Gastrocnemius medialis (tissue), 4 donors: Measurements from ENCODE around the gene HDHD3. TPM values are rescaled to one million over a fixed set of nuclear protein-coding genes. Genes with fewer than 3 reads are reported as not detected.
A peak's percentile ranks its signal among the peaks of the same experiment; 100 is the strongest.

Source experiments
- ATAC-seq, 2 donors: fragments of 150-250 bp; one replicate each; pipeline ENCODE4 v1.9.1; 2016
- DNase-seq, 2 donors: peaks; one replicate each; pipeline ENCODE4 v3.0.0-alpha.2; 2019
- H3K27ac ChIP-seq, 4 donors: fragments of 200-600 bp; sonication (generic); 1 replicate in 1 of 4; 2 replicates in 3 of 4; pipeline ENCODE4 v1.5.1; 2016 to 2018; ENCODE audit warnings: mild to moderate bottlenecking in 2 of 4, moderate library complexity in 1 of 4
- H3K27me3 ChIP-seq, 3 donors: fragments of 200-600 bp; sonication (generic) in 2 of 3; 1 replicate in 1 of 3; 2 replicates in 2 of 3; pipeline versions ENCODE4 v1.5.1 to v1.6.0; 2016 to 2019; ENCODE audit warnings: mild to moderate bottlenecking in 1 of 3, moderate library complexity in 1 of 3
- H3K36me3 ChIP-seq, 2 donors: fragments of 200-600 bp; sonication (generic) in 1 of 2; one replicate each; pipeline ENCODE4 v1.5.1; 2017 to 2018
- H3K4me1 ChIP-seq, 2 donors: fragments of 200-600 bp; sonication (generic) in 1 of 2; one replicate each; pipeline ENCODE4 v1.5.1; 2016 to 2017; ENCODE audit warnings: mild to moderate bottlenecking in 2 of 2
- H3K4me3 ChIP-seq, 4 donors: fragments of 200-600 bp; sonication (generic) in 3 of 4; 1 replicate in 1 of 4; 2 replicates in 3 of 4; pipeline ENCODE4 v1.5.1; 2016 to 2019; ENCODE audit warnings: mild to moderate bottlenecking in 2 of 4
- H3K9me3 ChIP-seq, 3 donors: fragments of 200-600 bp; sonication (generic) in 2 of 3; 1 replicate in 1 of 3; 2 replicates in 2 of 3; pipeline ENCODE4 v1.5.1; 2016 to 2019
- POLR2A ChIP-seq, 2 donors: fragments of 450-650 bp; IDR thresholded peaks; one replicate each; pipeline ENCODE4 v1.6.1; 2017; ENCODE audit warnings: antibody characterized with exemption in 2 of 2, mild to moderate bottlenecking in 2 of 2, moderate library complexity in 2 of 2
- in situ Hi-C, 4 donors: fragments of 200-750 bp; cut with MboI; loops; one replicate each; pipeline versions ENCODE4 v1.15.0 to v1.8.0; 2017; ENCODE audit warnings: low sequenced_read_pairs in 4 of 4
- intact Hi-C: fragments of 100-400 bp; cut with DNase I; formaldehyde crosslinking; loops from one replicate; pipeline ENCODE4 v1.15.1; 2023; ENCODE audit warnings: low total_unique reads
- total RNA-seq, 4 donors: library from RNA; depleted of rRNA; stranded (reverse); fragments of >200 nt; gene quantifications; one replicate each; pipeline versions ENCODE4 v1.1.0 to v1.2.3, GENCODE V29; 2016
- TF ChIP-seq, protein P1 (sequence below), 5 experiments: fragments of 450-650 bp in 3 of 5; fragments of 200-600 bp in 2 of 5; sonication (generic) in 2 of 5; IDR thresholded peaks in 4 of 5; conservative IDR thresholded peaks in 1 of 5; 1 replicate in 4 of 5; 2 replicates in 1 of 5; pipeline ENCODE4 v1.5.1; 2016 to 2019; ENCODE audit warnings: antibody characterized with exemption in 5 of 5, mild to moderate bottlenecking in 3 of 5, moderate library complexity in 3 of 5

HDHD3 gene, protein sequence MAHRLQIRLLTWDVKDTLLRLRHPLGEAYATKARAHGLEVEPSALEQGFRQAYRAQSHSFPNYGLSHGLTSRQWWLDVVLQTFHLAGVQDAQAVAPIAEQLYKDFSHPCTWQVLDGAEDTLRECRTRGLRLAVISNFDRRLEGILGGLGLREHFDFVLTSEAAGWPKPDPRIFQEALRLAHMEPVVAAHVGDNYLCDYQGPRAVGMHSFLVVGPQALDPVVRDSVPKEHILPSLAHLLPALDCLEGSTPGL
- total RNA-seq = 10 to 100 TPM; 10.3 to 16.2 (median 14.1) TPM

DNA sequence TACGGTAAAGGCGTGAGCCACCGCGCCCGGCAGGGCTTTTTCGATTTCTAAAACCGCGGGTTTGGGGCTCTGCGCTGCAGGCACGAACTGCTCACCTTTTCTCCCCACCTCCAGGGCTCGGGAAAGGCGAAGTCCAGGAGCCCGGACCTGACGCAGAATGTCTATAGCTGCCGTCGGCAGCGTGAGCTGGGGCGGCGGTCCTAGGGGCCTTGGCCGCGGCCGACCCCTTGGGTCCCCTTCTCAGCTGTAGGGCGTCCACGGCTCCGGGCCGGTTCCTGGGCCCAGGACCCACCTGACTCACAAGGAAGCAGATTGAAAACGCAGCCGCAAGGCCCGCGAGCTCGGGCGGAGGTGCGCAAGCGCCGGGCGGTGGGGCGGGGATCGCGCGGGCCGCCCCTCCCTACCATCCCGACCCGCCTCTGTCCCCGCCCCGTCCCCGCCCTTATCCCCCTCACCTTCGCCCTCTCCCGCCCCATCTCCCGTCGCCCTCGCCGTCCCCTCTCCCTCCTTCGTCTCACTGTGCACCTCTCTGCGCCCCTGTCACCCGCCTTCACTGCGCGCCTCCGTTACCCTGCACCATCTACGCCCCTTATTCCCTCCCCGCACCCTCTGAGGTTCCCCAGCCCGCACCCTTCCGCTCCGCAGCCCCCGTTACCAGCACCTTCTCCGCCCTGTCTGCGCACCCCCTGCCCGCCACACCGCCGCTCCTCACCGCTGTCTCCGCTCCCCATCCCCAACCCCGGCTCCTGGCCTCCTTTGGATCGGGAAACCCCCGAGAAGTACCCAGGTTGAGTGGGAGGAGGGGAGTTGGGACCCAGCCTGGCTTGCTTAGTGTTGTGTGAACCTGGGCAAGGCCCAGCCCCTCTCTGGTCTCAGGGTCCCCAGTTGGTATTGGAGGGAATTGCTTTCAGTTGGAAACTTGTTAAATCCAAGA is at the start of gene HDHD3:
HDHD3 (minus strand) TSS at position 353 of the 934 bp plus-strand sequence. CDS start 2,632 bp downstream, outside the sequence.
- DNase-seq (peak; percentile 67 to 73), ATAC-seq (peak; percentile 95 to 96)
- intact Hi-C loops = loop anchor here (2.0 kb wide), 1 partner anchor 22 kb away; no protein-coding TSS in a partner anchor
- H3K27ac ChIP-seq = peak within 1 kb of the TSS; percentile 75 to 87 (median 78)
- in situ Hi-C loops = no loop called here
- H3K27me3 ChIP-seq = no peaks in the 10 kb centered on the region
- no peaks in the 10 kb centered on the region for H3K9me3 ChIP-seq
- peaks cover 8 to 10% of the 10 kb centered on the region in 2 donors for H3K4me1 ChIP-seq
- TF ChIP-seq, protein P1, sequence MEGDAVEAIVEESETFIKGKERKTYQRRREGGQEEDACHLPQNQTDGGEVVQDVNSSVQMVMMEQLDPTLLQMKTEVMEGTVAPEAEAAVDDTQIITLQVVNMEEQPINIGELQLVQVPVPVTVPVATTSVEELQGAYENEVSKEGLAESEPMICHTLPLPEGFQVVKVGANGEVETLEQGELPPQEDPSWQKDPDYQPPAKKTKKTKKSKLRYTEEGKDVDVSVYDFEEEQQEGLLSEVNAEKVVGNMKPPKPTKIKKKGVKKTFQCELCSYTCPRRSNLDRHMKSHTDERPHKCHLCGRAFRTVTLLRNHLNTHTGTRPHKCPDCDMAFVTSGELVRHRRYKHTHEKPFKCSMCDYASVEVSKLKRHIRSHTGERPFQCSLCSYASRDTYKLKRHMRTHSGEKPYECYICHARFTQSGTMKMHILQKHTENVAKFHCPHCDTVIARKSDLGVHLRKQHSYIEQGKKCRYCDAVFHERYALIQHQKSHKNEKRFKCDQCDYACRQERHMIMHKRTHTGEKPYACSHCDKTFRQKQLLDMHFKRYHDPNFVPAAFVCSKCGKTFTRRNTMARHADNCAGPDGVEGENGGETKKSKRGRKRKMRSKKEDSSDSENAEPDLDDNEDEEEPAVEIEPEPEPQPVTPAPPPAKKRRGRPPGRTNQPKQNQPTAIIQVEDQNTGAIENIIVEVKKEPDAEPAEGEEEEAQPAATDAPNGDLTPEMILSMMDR (IDR thresholded peaks at IDR 0.05 in 4 of 5, conservative IDR thresholded peaks at IDR 0.05 in 1 of 5) = no peak
- TF ChIP-seq POLR2A (IDR thresholded peaks at IDR 0.05) = peak; percentile 30 to 64
- H3K4me3 ChIP-seq = peak within 1 kb of the TSS; percentile 65 to 95 (median 89)
- peaks cover 0 to 13% of the 10 kb centered on the region in 2 donors for H3K36me3 ChIP-seq

DNA sequence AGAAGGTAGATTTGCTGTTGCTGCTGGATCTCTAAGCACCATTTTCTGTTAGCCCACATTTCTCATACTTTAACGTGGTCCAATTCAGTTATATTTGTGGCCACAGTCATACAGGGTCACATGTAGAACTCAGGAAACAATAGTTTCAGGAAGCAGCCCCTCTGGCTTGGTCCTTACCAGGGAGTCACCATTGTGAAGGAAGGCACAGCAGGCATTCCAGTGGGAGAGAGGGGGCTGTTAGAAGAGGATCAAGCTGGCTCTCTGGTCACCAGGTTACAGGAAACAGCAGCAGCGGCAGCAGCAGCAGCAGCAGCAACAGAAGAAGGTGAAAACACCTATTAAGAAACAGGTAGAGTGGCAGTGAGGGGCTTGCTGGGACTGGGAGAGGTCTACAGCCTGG is 48.3 kb upstream of the HDHD3 start:
- Histone ChIP-seq H3K4me3 (no peak overlapping the region), H3K4me1 (no peaks in the 10 kb centered on the region), H3K27ac (no peak overlapping the region), H3K27me3 (peaks cover 0 to 2% (median 0%) of the 10 kb centered on the region in 3 donors), H3K36me3 (no peaks in the 10 kb centered on the region), H3K9me3 (no peaks in the 10 kb centered on the region)
- DNase-seq (no peak), ATAC-seq (no peak)
- in situ Hi-C loops = loop anchor here in 1 of 4 donors (10.0 kb wide), 1 partner anchor 240 kb away; no protein-coding TSS in a partner anchor
- intact Hi-C loops = no loop called here
- TF ChIP-seq POLR2A (IDR thresholded peaks at IDR 0.05) = no peak
- TF ChIP-seq, protein P1 (IDR thresholded peaks at IDR 0.05 in 4 of 5, conservative IDR thresholded peaks at IDR 0.05 in 1 of 5) = no peak

DNA sequence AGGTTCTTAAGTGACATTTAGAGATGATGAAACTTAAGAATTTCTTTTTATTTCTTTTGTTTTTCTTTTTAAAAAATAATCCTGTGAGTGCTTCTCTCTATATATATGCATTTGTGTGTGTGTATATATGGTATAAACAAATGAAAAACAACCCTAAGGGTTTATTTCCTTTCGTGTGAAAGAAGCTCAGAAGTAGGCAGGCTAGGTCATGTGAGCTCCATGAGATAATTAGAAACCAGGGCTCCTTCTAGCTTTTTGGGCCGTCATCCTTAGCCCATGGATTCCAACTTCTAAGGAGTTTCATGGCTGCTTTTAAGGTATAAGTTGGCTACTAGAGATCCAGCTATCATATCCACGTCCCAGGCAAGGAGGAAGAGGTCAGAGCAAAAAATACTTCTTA is 44.9 kb upstream of the HDHD3 start:
- Histone ChIP-seq H3K36me3 (no peaks in the 10 kb centered on the region), H3K4me3 (no peak overlapping the region), H3K27ac (no peak overlapping the region), H3K9me3 (no peaks in the 10 kb centered on the region), H3K4me1 (no peaks in the 10 kb centered on the region), H3K27me3 (peaks cover 0 to 2% (median 0%) of the 10 kb centered on the region in 3 donors)
- no peak for DNase-seq
- ATAC-seq = no peak
- no peak for TF ChIP-seq POLR2A (IDR thresholded peaks at IDR 0.05)
- TF ChIP-seq, protein P1 (IDR thresholded peaks at IDR 0.05 in 4 of 5, conservative IDR thresholded peaks at IDR 0.05 in 1 of 5) = no peak
- in situ Hi-C loops = loop anchor here in 1 of 4 donors (10.0 kb wide), 1 partner anchor 243 kb away; no protein-coding TSS in a partner anchor
- intact Hi-C loops = no loop called here

DNA sequence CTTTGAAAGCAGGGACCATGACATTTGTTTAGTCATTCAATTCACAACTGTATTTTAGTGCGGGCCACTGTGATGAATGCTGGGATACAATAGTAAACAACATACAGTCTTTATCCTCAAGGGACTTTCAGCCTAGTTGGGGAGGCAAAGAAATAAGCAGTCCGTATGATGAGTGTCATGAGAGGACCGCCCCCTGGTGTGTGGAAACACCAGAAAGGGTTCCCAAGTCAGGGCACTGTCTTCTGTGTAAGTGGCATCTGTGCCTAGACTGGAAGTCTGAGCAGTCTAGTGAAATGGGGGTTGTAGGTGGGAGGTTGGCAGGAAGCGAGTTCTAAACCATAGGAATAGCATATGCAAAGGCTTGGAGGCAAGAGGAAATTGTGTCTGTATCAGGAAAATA is 40.6 kb upstream of the HDHD3 start:
- in situ Hi-C loops (no loop called here), intact Hi-C loops (no loop called here)
- Histone ChIP-seq H3K36me3 (no peaks in the 10 kb centered on the region), H3K4me1 (no peaks in the 10 kb centered on the region), H3K9me3 (no peaks in the 10 kb centered on the region), H3K27me3 (no peaks in the 10 kb centered on the region), H3K4me3 (no peak overlapping the region), H3K27ac (no peak overlapping the region)
- TF ChIP-seq, protein P1 (IDR thresholded peaks at IDR 0.05 in 4 of 5, conservative IDR thresholded peaks at IDR 0.05 in 1 of 5) = no peak
- TF ChIP-seq POLR2A (IDR thresholded peaks at IDR 0.05) = no peak
- DNase-seq (no peak), ATAC-seq (no peak)
